VCaP (cell line): ENCODE data around the gene THRB.

Experiments used
- H3K27ac ChIP-seq: fragments of 450-650 bp; 2 replicates; pipeline ENCODE4 v1.5.1; 2017
- TF ChIP-seq, protein P1 (sequence below): fragments of 450-650 bp; conservative IDR thresholded peaks from 2 replicates; pipeline ENCODE4 v1.5.1; 2017; ENCODE audit warnings: mild to moderate bottlenecking, moderate library complexity

The THRB gene

DNA sequence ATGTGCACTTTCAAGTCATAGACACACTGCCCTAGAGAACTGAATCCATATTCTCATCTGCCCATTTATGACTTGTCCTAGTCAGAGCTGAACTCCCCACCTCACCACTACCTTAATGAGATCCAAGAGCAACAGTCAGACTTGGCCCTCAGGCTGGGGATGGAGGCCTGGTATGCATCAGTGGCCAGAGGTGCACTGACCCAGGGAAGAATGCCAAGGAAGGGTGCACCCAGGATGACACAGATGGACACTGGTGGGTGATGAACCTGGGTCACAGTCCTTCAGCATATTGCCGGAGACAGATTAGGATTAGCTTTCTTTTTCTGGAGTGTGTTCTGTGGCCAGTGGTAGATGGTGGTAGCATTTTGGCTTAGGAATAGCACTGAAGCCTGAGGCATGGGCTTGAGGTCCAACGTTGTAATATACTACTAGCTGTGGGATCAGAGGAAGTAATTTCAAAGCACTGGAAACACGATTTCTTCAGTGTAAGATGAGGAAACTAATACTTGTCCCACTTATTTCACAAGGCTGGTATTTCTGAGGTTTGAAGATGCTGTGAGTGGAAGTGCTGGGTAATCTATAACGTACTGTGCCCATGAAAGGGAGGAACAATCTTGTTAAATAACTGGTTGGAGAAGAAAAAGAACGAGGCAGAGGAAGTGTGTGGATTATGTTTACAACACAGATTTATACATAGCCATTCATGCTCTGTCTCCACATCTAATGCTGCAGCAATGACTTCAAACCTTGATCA, 265.0 kb downstream of the THRB start:
- no peak overlapping the region for H3K27ac ChIP-seq
- TF ChIP-seq, protein P1, sequence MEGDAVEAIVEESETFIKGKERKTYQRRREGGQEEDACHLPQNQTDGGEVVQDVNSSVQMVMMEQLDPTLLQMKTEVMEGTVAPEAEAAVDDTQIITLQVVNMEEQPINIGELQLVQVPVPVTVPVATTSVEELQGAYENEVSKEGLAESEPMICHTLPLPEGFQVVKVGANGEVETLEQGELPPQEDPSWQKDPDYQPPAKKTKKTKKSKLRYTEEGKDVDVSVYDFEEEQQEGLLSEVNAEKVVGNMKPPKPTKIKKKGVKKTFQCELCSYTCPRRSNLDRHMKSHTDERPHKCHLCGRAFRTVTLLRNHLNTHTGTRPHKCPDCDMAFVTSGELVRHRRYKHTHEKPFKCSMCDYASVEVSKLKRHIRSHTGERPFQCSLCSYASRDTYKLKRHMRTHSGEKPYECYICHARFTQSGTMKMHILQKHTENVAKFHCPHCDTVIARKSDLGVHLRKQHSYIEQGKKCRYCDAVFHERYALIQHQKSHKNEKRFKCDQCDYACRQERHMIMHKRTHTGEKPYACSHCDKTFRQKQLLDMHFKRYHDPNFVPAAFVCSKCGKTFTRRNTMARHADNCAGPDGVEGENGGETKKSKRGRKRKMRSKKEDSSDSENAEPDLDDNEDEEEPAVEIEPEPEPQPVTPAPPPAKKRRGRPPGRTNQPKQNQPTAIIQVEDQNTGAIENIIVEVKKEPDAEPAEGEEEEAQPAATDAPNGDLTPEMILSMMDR = no peak

DNA sequence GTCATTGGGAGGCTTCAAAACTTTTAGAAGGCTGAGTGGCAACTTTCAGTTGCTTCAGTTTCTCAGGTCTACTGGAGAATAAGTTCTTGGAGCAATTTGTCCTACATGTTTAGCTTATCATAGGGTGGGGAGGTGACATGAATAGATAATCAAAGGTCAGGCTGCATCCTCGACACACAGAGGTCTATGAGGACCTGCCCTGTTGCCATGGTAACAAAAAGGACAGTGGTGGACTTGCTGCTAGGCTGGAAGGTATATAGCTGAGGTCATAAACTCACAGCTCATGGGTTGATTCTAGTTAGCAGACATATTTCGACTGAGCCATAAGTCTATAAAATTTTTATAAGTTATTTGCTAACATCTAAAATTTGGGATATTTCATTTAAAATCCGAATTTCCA, 267.0 kb downstream of the THRB start:
- H3K27ac ChIP-seq = no peak overlapping the region
- TF ChIP-seq, protein P1 = no peak

DNA sequence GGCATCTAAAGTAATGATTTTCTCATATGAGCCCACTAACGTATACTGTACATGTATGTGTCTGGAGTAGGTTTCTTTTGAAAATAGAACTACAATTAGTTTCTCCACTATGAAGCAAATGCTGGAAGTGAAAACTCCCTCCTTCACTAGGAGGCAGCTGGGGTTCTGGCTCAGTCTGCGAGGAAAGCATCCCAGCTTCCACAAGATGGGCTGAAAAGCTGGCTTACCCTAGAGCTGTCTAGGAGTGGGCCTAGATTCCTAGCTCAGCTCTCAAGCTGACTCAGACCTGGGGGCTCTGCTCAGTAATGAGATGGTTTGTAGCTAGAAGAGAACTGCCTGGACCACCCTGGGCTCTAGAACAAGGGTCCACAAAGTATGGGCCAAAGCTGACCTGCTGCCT, 268.3 kb downstream of the THRB start:
- no peak overlapping the region for H3K27ac ChIP-seq
- TF ChIP-seq, protein P1 = no peak

DNA sequence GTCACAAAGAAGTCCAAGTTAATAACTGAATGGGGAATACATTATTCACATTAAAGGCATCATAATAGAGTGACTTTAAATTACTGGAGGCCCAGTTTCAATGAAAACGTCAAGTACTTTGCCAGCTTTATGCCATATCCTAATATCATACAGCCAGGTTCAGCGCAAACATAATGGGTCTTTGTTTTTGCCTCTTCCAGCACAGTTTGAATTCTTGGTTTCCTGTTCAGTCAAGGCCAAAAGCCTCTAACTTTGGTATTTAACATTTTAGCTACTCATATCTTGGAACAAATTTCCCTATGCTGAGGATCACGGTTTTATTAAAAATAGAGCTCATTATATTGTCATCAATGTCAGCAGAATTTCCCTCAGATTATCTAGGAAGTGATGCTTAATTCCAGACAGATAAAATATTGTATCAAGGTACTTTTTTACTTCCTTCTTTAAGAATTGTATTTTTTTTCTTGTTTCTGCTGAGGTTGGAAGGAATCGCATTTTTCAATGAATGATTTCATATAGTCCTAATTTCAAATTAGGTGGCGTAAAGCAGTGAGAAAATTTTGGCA, 269.2 kb downstream of the THRB start:
- TF ChIP-seq, protein P1 = no peak
- no peak overlapping the region for H3K27ac ChIP-seq

DNA sequence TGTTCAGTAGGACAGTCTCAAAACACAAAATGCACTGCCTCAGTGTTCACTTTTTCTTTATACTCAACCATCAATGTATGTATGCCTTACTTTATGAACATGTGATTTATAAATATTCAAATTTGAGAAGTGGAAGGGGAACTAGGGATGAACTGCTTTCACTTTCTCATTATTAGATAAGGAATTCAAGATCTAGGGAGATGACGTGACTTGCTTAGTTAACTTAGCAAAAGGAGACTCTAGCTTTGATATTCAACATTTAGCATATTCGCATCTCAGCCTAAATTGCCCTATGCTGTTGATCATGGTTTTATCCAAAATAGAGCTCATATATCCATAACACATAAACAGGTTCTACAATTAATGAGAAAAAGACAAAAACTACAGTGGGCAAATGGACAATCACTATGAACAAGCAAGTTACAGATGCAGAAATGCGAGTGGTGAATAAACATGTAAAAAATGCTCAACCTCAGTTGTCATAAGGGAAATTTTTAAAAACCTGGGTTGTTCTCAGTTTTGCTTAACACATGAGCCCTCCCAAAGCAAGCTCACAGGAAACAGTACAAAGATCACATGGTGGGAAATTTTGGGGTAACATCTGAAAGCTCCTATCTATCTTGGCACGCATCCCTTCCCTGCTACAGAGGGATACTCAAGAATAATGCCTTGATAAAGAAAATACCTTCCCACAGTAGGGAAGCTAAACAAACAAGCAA, 269.8 kb downstream of the THRB start:
- H3K27ac ChIP-seq = no peak overlapping the region
- TF ChIP-seq, protein P1 = no peak

DNA sequence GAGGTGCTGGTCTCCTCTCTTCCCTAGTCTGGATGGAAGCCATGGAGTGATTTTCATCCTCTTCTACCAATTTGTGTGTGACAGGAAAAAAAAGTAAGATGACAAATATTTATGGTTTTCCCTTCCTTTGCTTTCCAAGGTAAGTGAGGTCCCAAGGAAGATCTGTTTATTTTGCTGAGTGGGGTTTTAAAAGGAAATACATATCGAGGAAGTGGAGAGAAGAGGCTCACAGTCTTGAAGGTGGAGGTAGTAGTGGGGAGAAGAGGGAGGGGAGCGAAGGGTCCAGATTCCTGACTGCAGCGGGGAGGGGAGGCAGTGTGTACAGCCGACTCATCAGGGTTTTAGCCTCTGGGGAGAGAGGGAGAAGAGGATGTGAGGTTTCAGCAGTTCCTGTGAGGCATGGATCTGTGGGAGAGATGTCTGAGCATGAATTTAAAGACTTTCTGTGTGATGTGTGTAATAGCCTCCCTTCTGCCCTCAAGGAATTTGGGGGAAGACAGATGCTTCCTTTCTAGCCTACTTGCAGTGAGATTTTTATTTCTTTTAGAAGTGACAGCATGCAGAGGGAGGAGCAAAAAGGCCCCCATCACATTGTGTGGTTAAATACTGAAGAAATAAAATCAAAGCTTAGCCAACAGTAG, 272.4 kb downstream of the THRB start:
- H3K27ac ChIP-seq = no peak overlapping the region
- TF ChIP-seq, protein P1 = no peak
